ENCODE data around the gene CAND2. TPM values are rescaled to one million over a fixed set of nuclear protein-coding genes. Genes with fewer than 3 reads are reported as not detected.

CAND2 gene
- total and polyA plus RNA-seq, 10 of the 15 experiments (the other 5 are each of a cell fraction or from before 2014, with no cell fraction given) = 0.03 to 1.9 (median 0.52) TPM

DNA sequence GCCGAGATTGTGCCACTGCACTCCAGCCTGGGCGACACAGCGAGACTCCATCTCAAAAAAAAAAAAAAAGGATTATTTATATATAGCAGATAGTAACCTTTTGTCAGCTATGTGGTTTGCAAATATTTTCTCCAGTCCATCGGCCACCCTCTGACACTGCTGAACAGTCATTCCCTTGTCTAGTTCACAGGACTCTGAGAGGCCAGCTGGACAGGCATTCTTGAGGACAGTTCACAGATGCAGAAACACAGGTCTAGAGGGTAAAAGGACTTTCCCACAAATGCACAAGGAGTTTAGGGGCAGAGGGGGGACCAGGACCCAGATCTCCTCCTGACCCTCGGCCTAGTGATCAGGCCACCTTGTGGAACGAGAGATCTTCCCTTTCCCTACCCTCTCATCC is 29.9 kb upstream of the CAND2 start (continued):
- TF ChIP-seq PRDM15 (CRISPR knock-in tag; IDR thresholded peaks at IDR 0.05) (no peak), BRCA1 (IDR thresholded peaks at IDR 0.05; ENCODE audit: low read depth, low read length) (no peak), POU2F2 (IDR thresholded peaks at IDR 0.05; ENCODE audit: borderline replicate concordance, low read depth, low read length) (no peak), NFYA (IDR thresholded peaks at IDR 0.05; ENCODE audit: borderline replicate concordance, low read depth, low read length) (no peak), KAT2A (conservative IDR thresholded peaks at IDR 0.05; ENCODE audit: control insufficient read depth, low read depth, low read length) (no peak), BHLHE40 (IDR thresholded peaks at IDR 0.05; ENCODE audit: borderline replicate concordance in 1 of 2, low read depth in 2 of 2, low read length in 1 of 2) (no peak), EED (IDR thresholded peaks at IDR 0.05; ENCODE audit: low read depth) (no peak)
- TF ChIP-seq, protein P1, sequence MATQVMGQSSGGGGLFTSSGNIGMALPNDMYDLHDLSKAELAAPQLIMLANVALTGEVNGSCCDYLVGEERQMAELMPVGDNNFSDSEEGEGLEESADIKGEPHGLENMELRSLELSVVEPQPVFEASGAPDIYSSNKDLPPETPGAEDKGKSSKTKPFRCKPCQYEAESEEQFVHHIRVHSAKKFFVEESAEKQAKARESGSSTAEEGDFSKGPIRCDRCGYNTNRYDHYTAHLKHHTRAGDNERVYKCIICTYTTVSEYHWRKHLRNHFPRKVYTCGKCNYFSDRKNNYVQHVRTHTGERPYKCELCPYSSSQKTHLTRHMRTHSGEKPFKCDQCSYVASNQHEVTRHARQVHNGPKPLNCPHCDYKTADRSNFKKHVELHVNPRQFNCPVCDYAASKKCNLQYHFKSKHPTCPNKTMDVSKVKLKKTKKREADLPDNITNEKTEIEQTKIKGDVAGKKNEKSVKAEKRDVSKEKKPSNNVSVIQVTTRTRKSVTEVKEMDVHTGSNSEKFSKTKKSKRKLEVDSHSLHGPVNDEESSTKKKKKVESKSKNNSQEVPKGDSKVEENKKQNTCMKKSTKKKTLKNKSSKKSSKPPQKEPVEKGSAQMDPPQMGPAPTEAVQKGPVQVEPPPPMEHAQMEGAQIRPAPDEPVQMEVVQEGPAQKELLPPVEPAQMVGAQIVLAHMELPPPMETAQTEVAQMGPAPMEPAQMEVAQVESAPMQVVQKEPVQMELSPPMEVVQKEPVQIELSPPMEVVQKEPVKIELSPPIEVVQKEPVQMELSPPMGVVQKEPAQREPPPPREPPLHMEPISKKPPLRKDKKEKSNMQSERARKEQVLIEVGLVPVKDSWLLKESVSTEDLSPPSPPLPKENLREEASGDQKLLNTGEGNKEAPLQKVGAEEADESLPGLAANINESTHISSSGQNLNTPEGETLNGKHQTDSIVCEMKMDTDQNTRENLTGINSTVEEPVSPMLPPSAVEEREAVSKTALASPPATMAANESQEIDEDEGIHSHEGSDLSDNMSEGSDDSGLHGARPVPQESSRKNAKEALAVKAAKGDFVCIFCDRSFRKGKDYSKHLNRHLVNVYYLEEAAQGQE (IDR thresholded peaks at IDR 0.05; ENCODE audit: low read depth, low read length) = no peak

Measured in GM12878 (cell line).